Nucleus accumbens (tissue), 56 donors: Measurements from ENCODE around the gene MGME1.
A peak's percentile ranks its signal among the peaks of the same experiment; 100 is the strongest.

Experiments
- DNase-seq, 56 donors: peaks; one replicate each; lab custom pipeline; 2025; lab: John Stamatoyannopoulos, UW

The MGME1 gene

GRCh38 chr20:17987988-17988387, 19.2 kb downstream of the MGME1 start:
- no peak for DNase-seq

GRCh38 chr20:17990278-17990972, 21.6 kb downstream of the MGME1 start:
- DNase-seq = no peak

GRCh38 chr20:17992224-17992637, 23.4 kb downstream of the MGME1 start:
- no peak for DNase-seq

DNA sequence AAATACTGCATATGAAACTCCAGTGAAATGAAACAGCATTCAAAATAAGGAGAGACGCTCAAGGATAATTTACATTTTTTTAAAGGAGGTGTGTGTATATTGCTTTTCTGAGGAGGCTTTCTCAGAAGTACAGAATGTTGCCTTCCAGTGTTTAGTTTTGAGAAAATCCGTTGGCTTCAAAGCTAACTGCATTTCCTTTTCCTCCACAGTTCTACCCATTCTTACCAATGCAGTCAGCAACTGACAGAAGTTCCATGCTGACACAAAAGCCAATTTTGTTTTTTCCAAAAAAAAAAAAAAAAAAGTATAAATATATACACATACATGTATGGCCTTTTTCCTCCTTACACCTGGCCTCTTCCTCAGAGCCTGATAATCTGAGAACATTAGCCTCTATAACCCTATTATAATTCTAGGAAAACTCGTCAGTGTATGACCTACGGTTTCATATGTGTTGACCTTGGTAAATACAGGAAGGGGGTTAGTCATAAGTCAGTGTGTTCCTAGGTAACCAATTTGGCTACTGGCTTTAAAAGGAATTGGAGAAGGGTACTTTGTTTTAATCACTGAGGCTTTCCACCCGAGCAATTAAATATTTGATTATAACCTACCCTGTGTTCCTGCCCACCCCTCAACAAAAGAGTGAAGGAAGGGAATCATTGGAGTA, 24.2 kb downstream of the MGME1 start:
- no peak for DNase-seq

- DNase-seq = no peak
Measured at GRCh38 chr20:17993546-17993945, 24.7 kb downstream of the MGME1 start.

GRCh38 chr20:17995967-17996819, 27.4 kb downstream of the MGME1 start:
- peak in 10 of 56 donors; percentile 4 to 46 (median 10) for DNase-seq

DNA sequence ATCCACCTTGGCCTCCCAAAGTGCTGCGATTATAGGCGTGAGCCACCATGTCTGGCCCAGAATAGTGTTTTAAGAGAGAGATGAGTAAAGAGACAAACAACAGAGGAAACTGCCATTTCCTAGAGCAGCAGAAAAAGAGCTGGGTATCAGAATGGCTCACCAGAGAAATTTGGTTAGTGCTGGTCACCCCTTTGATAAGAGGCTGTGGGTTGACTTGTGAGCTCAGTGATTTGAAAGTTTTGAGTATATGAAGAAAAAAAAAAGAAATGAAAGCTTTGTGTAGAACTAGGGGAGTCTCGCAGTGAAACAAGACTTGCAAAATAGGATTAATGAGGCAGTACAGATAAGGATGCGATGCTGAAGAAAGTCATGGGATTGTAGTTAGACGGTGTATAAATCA, 29.6 kb downstream of the MGME1 start:
- DNase-seq = no peak

GRCh38 chr20:17999566-17999965, 30.7 kb downstream of the MGME1 start:
- DNase-seq = no peak

DNA sequence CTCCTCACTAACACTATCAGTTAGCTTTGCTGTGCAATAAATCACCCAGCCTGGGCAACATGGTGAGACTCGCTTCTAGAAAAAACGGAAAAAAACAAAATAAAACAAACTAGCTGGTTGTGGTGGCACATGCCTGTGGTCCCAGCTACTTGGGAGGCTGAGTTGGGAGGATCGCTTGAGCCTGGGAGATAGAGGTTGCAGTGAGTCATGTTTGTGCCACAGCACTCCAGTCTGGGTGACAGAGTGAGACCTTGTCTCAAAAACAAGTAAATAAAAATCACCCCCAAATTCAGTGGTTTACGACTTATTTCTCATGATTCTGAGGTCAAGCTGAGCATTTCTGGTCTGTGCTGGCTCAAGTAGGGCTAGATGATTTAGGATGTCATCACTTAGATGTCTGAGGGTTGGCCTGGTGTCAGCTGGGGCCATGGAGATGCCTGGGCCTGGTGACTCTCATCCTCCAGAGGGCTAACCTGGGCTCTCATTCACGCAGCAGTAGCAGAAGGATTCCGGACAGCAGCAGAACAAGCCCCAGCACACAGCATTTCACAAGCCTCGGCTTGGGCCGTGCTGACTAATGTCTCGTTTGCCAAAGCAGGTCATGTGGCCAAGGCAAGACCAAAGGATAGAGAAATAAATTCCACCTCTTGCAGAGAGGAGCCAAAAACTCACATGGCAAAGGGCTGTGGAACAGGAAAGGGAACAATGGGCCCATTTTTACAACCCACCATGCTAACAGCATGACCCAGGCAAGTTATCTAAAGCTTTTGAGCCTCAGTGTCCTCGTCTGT, 32.5 kb downstream of the MGME1 start:
- peak in 36 of 56 donors; percentile 2 to 66 (median 26) for DNase-seq

DNA sequence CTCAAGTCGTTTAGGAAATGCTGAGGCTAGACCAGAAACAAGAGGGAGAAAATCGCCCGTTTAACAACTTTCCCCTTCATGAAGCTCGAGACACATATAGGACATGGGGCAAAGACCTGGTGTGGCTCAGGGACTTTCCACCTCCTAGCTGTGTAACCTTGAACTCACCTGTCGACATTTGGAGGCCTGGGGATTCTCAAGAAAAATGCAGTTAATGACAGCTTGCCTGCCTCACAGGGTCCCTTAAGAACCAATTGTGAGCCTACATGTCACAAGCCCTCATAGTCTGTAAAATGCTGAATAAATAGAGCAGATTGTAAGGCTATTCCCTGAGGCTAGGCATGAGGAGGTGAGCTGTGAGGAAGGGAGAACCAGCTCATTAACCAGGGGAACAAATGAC, 35.1 kb downstream of the MGME1 start:
- no peak for DNase-seq

DNA sequence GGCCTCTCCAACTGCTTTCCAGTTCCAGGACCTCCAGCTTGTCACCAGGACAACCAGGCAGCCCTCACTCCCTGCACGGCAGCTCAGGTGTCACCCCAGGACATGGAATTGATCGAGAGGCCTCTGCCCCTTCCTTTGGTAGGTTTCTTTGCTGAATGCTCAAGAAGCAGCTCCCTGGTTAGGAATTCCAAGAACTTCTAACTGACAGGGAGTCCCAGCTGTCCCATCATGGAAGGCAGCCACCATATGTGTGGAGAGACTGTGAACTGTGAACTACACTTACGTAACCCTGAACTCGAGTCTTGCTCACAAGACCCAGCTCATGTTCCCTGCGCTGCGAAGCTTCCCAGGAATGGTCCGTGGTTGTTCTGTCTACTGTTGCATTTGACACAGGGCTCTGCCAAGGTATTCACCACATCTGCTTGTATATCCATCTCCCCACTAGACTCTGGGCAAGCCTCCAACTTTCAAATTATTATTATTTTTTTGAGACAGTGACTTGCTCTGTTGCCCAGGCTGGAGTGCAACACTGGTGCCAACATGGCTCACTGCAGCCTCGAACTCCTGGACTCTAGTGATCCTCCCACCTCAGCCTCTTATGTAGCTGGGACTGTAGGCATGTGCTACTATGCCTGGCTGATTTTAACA, 35.7 kb downstream of the MGME1 start:
- no peak for DNase-seq

DNA sequence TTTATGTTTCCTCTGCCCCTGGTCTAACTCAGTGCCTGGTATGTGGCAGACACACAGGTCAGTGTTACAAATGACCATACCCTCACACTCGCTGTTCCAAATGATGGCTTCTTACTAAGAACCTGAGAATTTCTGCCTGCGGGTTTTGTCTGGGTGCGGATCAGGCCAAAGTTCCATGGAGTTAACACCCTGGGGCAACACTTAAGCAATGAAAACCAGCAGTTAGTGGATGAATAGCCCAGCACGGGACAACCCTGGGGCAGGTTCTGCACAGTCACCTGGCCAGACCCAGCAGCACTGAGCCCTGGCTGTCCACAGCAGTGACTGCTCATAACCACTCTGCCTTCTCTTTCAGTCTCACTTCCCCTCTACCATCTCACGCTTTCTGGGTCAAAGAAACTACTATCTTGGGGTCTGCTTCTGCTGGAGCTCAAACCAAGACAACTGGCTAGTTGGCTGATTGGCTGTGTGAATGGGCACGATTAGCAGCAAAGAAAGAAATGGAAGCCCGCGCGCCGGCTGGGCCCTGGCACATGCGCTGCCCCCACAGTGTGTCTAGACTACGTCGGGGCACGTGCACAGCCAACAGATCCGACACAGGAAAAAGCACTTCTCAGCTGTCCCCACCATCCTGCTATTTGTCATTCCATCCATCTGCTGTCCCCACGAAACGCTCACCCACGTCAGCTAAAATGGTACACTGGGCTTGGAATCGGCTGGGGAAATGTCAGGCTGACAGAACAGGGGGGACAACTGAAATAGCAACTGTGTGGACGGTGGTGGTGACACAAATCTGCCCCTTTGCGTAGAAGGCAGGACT, 36.6 kb downstream of the MGME1 start:
- no peak for DNase-seq

- DNase-seq = no peak
Measured at GRCh38 chr20:18005990-18006364, 37.2 kb downstream of the MGME1 start.

DNA sequence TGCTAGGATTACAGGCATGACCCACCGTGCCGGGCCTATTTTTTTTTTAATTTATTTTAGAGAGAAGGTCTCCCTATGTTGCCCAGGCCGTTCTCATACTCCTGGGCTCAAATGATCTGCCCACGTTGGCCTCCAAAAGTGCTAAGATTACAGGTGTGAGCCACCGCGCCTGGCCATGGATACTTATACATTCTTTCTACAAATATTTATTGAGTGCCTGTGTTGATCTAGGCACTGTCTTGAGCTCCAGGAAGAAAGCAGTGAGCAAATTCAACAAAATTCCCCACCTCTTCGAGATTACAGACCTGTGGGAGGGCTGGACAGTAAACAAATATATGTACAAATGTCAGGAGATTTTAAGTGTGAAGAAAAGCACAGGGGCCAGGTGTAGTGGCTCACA, 37.9 kb downstream of the MGME1 start:
- DNase-seq = no peak

- DNase-seq = peak in 4 of 56 donors; percentile 0 to 31 (median 10)
Measured at GRCh38 chr20:18007534-18008292, 38.9 kb downstream of the MGME1 start.

GRCh38 chr20:18009116-18009515, 40.3 kb downstream of the MGME1 start:
- DNase-seq = no peak

DNA sequence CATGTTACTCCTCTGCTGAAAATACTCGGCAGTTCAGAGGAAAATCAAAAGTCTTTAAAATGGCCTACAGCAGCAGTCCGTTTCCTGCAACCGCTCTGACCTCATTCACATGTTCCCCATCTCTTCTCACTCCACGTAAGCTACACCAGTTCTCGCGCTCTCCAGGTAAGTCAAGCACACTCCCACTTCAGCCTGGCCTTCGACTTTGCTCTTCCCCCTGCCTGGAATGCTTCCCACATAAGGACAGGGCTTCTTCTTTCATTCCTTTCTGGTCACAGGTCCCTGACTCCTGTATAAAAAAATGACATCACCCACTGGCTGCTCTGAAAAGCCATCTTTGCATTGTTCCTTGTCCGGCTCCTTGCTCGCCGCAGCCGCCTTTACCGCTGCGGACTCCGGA, 42.7 kb downstream of the MGME1 start:
- no peak for DNase-seq

GRCh38 chr20:18011951-18012645, 43.3 kb downstream of the MGME1 start:
- no peak for DNase-seq
